Kidney (tissue), 14 donors: ENCODE results near the gene C13orf46. TPM values are rescaled to one million over a fixed set of nuclear protein-coding genes. Genes with fewer than 3 reads are reported as not detected.
A peak's percentile ranks its signal among the peaks of the same experiment; 100 is the strongest.

Source experiments
- DNase-seq, 5 donors: peaks; one replicate each; pipeline ENCODE4 v3.0.0-alpha.2; 2013 to 2020
- FAIRE-seq: peaks from 2 replicates; lab custom pipeline; 2012; peaks lifted over from hg19 to GRCh38; lab: Jason Lieb, UNC
- H3K27ac ChIP-seq, 2 donors: one replicate each; pipeline ENCODE4 v1.7.0; 2013; ENCODE audit warnings: low read depth in 2 of 2, low read length in 2 of 2, inconsistent platforms in 1 of 2
- H3K27me3 ChIP-seq: one replicate; pipeline ENCODE4 v1.7.1; 2013; ENCODE audit warnings: low read length, inconsistent platforms; ENCODE audit not compliant: control insufficient read depth, insufficient read depth
- H3K36me3 ChIP-seq, 3 donors: one replicate each; pipeline versions ENCODE4 v1.7.0 to v1.7.1; 2013; ENCODE audit warnings: low read length in 3 of 3, control low read depth in 1 of 3, inconsistent platforms in 1 of 3; ENCODE audit not compliant: insufficient read depth in 3 of 3, control insufficient read depth in 2 of 3
- H3K4me1 ChIP-seq, 3 donors: one replicate each; pipeline versions ENCODE4 v1.7.0 to v1.7.1; 2013; ENCODE audit warnings: low read length in 3 of 3, inconsistent platforms in 1 of 3, low read depth in 1 of 3; ENCODE audit not compliant: control insufficient read depth in 2 of 3, insufficient read depth in 2 of 3
- H3K4me3 ChIP-seq, 3 donors: one replicate each; pipeline versions ENCODE4 v1.7.0 to v1.8.1; 2013; ENCODE audit warnings: low read length in 3 of 3, control low read depth in 1 of 3, inconsistent platforms in 1 of 3
- H3K9ac ChIP-seq, 3 donors: one replicate each; pipeline versions ENCODE4 v1.7.0 to v1.7.1; 2013; ENCODE audit warnings: low read length in 3 of 3, control low read depth in 1 of 3, inconsistent platforms in 1 of 3
- H3K9me3 ChIP-seq, 3 donors: one replicate each; pipeline versions ENCODE4 v1.7.0 to v1.7.1; 2013; ENCODE audit warnings: low read length in 3 of 3, control low read depth in 1 of 3, inconsistent platforms in 1 of 3; ENCODE audit not compliant: control insufficient read depth in 2 of 3, insufficient read depth in 1 of 3
- CTCF ChIP-seq: IDR thresholded peaks from 3 replicates; pipeline ENCODE4 v1.5.1; 2012; ENCODE audit warnings: mild to moderate bottlenecking, moderate library complexity, borderline replicate concordance; ENCODE audit not compliant: insufficient read depth; ENCODE audit errors: extremely low read depth
- intact Hi-C: fragments of 100-400 bp; cut with DNase I; formaldehyde crosslinking; loops from one replicate; pipeline ENCODE4 v1.11.1; 2022
- polyA plus RNA-seq: library from polyadenylated mRNA; stranded (reverse); fragments of 350-450 nt; fragmentation: Illumina TruSeq; extraction: RNeasy Lipid Tissue Mini Kit (QIAGEN cat#74804); gene quantifications from one replicate; pipeline ENCODE4 v1.2.3, GENCODE V29; 2014; ENCODE audit warnings: low read depth, low replicate concordance; ENCODE audit not compliant: insufficient read depth
- total RNA-seq: library from RNA; stranded (reverse); fragmentation: NEBNext Ultra II Directional; extraction: Animal tissue kit (Norgen Biotek cat#: 25700); gene quantifications from one replicate; pipeline ENCODE4 v1.2.1, GENCODE V29; 2021
- donor health status: control.
- donor health status: control.
- donor health status: control.
- donor health status: control.
- donor health status: control.
- donor health status: DM: yes; HTN: yes; CAD: no.
- donor health status: Normal renal cell carcinoma (clear cell type).

Gene C13orf46
- total and polyA plus RNA-seq, 2 donors from 2014 or later: 1.1 TPM; not detected in 1

- no peaks in the 10 kb centered on the region for H3K9me3 ChIP-seq
- H3K4me1 ChIP-seq: no peaks in the 10 kb centered on the region
- DNase-seq (peak in 1 of 5 donors; percentile 72), FAIRE-seq (no peak)
- no peak for TF ChIP-seq CTCF
- H3K27ac ChIP-seq: no peak overlapping the region
- H3K36me3 ChIP-seq: peaks cover 0 to 2% (median 0%) of the 10 kb centered on the region in 3 donors
- intact Hi-C loops: no loop called here
- H3K9ac ChIP-seq: no peak overlapping the region
- H3K27me3 ChIP-seq: no peaks in the 10 kb centered on the region
- H3K4me3 ChIP-seq: no peak overlapping the region
Measured at GRCh38 chr13:113967729-113968462, 6.0 kb downstream of the C13orf46 start.

DNA sequence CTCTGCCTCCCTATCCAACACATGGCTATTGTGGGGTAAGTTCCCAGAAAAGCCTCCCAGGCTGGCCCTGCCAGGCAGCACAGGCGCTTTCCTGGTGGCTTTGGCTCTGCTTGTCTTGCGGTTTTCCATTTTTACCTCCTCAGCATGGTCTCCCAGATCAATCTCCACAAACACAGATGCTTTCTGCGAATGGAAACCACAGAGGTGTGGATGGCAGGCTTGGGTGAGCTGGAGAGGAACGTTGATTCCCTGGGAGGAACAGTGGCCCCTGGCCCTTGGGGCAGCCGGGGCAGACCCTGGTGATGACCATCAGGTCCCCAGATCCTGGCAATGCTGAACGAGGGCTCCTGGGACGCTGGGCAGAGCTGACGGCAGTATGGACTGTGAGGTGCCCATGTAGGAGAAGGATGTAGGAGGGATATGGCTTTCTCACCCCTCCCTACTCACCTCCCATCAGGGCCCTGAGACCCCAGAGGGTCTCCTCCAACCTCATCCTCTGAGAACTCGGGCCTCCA, 6.6 kb downstream of the C13orf46 start:
- intact Hi-C loops: no loop called here
- no peak overlapping the region for H3K4me3 ChIP-seq
- no peaks in the 10 kb centered on the region for H3K9me3 ChIP-seq
- DNase-seq (peak in 1 of 5 donors; percentile 36), FAIRE-seq (no peak)
- no peaks in the 10 kb centered on the region for H3K27me3 ChIP-seq
- no peak overlapping the region for H3K27ac ChIP-seq
- H3K4me1 ChIP-seq: no peaks in the 10 kb centered on the region
- no peak overlapping the region for H3K9ac ChIP-seq
- H3K36me3 ChIP-seq: peaks cover 0 to 2% (median 0%) of the 10 kb centered on the region in 3 donors
- no peak for TF ChIP-seq CTCF

- no peak for TF ChIP-seq CTCF
- FAIRE-seq (no peak), DNase-seq (no peak)
- no peak overlapping the region for H3K9ac ChIP-seq
- peaks cover 0 to 2% (median 0%) of the 10 kb centered on the region in 3 donors for H3K36me3 ChIP-seq
- no peak overlapping the region for H3K4me3 ChIP-seq
- intact Hi-C loops: no loop called here
- no peaks in the 10 kb centered on the region for H3K27me3 ChIP-seq
- H3K27ac ChIP-seq: no peak overlapping the region
- H3K4me1 ChIP-seq: no peaks in the 10 kb centered on the region
- no peaks in the 10 kb centered on the region for H3K9me3 ChIP-seq
Measured at GRCh38 chr13:113965968-113966884, 7.7 kb downstream of the C13orf46 start.
